ENCODE data around the gene GIMAP8. TPM values are rescaled to one million over a fixed set of nuclear protein-coding genes. Genes with fewer than 3 reads are reported as not detected.
A peak's percentile ranks its signal among the peaks of the same experiment; 100 is the strongest.

Gene GIMAP8
- total RNA-seq (2021; ENCODE audit: unreplicated experiment) (0.10 TPM), Bru-seq, nascent RNA (percentile 11 among the genes with signal in this experiment), BruChase-seq, experiment 1, labeled RNA remaining after a 2-hour chase (percentile 8 among the genes with signal in this experiment), BruChase-seq, experiment 2, labeled RNA remaining after a 6-hour chase (percentile 16 among the genes with signal in this experiment)
- polyA plus RNA-seq (2012; ENCODE audit: insufficient read length), result not detected
- long read RNA-seq, result 0 reads

DNA sequence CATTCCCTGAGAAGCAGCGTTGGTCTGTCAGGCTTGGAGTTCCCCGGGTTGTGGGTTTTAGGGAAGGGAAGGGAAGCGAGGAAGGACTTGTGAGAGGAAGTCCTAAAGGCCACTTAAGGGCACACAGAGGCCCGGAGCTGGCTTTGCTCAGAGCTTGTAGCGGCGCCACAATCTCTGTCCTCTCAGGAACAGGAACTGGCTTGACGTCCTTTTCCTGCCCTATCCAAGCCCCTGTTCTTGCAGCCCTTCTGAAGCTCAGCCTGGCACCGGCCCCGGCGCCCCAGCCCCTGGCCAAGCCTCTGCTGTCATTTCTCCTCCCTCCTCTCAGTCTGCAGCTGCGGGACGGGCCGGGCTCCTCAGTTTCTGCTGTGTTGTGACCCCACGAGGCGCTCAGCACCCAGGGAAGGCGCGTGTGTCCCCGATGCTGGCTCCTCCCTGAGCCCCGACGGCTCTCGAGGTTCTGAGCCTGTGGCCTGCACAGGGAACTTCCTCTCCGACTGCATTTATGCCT is at the start of gene GIMAP8:
GIMAP8 (plus strand) TSS at position 140 of the 511 bp plus-strand sequence. CDS start 16,069 bp downstream, outside the sequence.
- CTCF ChIA-PET, result no interaction called here
- TF ChIP-seq SIN3A (IDR thresholded peaks at IDR 0.05; ENCODE audit: borderline replicate concordance, insufficient read depth, low read depth, low read length) (no peak), TCF7L2 (IDR thresholded peaks at IDR 0.05; ENCODE audit: low read depth, low read length) (no peak), POLR2AphosphoS5 (IDR thresholded peaks at IDR 0.05; ENCODE audit: low read depth, low read length) (no peak)
- TF ChIP-seq, protein P1, sequence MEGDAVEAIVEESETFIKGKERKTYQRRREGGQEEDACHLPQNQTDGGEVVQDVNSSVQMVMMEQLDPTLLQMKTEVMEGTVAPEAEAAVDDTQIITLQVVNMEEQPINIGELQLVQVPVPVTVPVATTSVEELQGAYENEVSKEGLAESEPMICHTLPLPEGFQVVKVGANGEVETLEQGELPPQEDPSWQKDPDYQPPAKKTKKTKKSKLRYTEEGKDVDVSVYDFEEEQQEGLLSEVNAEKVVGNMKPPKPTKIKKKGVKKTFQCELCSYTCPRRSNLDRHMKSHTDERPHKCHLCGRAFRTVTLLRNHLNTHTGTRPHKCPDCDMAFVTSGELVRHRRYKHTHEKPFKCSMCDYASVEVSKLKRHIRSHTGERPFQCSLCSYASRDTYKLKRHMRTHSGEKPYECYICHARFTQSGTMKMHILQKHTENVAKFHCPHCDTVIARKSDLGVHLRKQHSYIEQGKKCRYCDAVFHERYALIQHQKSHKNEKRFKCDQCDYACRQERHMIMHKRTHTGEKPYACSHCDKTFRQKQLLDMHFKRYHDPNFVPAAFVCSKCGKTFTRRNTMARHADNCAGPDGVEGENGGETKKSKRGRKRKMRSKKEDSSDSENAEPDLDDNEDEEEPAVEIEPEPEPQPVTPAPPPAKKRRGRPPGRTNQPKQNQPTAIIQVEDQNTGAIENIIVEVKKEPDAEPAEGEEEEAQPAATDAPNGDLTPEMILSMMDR (IDR thresholded peaks at IDR 0.05), result no peak
- TF ChIP-seq, protein P2, sequence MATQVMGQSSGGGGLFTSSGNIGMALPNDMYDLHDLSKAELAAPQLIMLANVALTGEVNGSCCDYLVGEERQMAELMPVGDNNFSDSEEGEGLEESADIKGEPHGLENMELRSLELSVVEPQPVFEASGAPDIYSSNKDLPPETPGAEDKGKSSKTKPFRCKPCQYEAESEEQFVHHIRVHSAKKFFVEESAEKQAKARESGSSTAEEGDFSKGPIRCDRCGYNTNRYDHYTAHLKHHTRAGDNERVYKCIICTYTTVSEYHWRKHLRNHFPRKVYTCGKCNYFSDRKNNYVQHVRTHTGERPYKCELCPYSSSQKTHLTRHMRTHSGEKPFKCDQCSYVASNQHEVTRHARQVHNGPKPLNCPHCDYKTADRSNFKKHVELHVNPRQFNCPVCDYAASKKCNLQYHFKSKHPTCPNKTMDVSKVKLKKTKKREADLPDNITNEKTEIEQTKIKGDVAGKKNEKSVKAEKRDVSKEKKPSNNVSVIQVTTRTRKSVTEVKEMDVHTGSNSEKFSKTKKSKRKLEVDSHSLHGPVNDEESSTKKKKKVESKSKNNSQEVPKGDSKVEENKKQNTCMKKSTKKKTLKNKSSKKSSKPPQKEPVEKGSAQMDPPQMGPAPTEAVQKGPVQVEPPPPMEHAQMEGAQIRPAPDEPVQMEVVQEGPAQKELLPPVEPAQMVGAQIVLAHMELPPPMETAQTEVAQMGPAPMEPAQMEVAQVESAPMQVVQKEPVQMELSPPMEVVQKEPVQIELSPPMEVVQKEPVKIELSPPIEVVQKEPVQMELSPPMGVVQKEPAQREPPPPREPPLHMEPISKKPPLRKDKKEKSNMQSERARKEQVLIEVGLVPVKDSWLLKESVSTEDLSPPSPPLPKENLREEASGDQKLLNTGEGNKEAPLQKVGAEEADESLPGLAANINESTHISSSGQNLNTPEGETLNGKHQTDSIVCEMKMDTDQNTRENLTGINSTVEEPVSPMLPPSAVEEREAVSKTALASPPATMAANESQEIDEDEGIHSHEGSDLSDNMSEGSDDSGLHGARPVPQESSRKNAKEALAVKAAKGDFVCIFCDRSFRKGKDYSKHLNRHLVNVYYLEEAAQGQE (IDR thresholded peaks at IDR 0.05; ENCODE audit: insufficient read depth in 1 of 2, low read depth in 2 of 2, low read length in 1 of 2), result no peak
- POLR2A ChIA-PET, result no interaction called here
- in situ Hi-C loops (cut with HindIII; ENCODE audit: low pct_unique_long_range_greater_than_20kb, low sequenced_read_pairs), result no loop called here
- DNase-seq (ENCODE audit: low read depth, low spot score) (no peak), ATAC-seq (0 out of 2 replicates have a peak, but pooled peaks have one; percentile 12)
- no TSS peak for BruUV-seq (replicated peaks)
- Histone ChIP-seq H3K36me3 (ENCODE audit: control insufficient read depth, insufficient read depth, low read length) (no peaks in the 10 kb centered on the region), H3K27me3 (ENCODE audit: control insufficient read depth, insufficient read depth, low read length) (peaks cover 6% of the 10 kb centered on the region), H3K4me3 (ENCODE audit: low read depth in 2 of 2, low read length in 2 of 2) (no peak within 1 kb of the TSS), H3K4me1 (ENCODE audit: control insufficient read depth, insufficient read depth, low read length) (no peaks in the 10 kb centered on the region; the same call in 1 of the 2 replicates), H3K9me3 (ENCODE audit: control insufficient read depth, insufficient read depth, low read depth, low read length) (no peaks in the 10 kb centered on the region), H3K27ac (ENCODE audit: low read length) (no peak within 1 kb of the TSS)
- intact Hi-C loops (cut with micrococcal nuclease; ENCODE audit: unreplicated experiment), result no loop called here

DNA sequence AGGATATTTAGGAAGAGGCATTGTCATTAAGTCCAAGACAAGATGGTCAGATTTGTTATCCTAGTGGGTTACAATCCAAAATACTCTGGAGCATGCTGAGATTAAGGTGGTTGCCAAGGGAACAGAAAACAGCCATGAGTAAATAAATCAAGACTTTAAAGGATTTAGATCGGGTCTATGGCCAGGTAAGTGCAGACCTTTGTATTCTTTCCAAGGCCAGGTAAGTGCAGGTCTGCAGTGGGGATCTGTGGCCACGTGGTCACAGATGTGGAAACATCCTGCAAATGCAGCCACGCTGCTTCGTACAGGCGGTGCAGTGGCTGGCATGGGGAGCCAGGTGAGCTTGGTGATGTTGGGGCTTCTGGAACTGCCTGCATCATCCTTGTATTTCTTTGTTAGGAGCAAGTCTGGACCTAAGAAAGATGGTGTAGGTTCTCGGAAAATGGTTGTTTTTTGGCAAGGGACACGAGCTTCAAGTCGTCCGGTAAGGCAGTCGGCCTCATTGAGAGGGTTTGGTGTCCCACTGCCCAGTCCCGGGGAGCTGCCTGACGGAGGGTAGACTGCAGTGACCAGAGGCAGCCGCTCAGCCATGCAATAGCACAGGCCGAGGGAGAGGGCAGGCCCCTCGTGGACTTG is 49.5 kb upstream of the GIMAP8 start:
- CTCF ChIA-PET, result no interaction called here
- TF ChIP-seq, protein P2 (IDR thresholded peaks at IDR 0.05; ENCODE audit: insufficient read depth in 1 of 2, low read depth in 2 of 2, low read length in 1 of 2), result no peak
- TF ChIP-seq TCF7L2 (IDR thresholded peaks at IDR 0.05; ENCODE audit: low read depth, low read length) (no peak), SIN3A (IDR thresholded peaks at IDR 0.05; ENCODE audit: borderline replicate concordance, insufficient read depth, low read depth, low read length) (no peak), POLR2AphosphoS5 (IDR thresholded peaks at IDR 0.05; ENCODE audit: low read depth, low read length) (no peak)
- TF ChIP-seq, protein P1 (IDR thresholded peaks at IDR 0.05), result no peak
- H3K4me3 ChIP-seq (ENCODE audit: low read depth in 2 of 2, low read length in 2 of 2), result no peak overlapping the region
- peaks cover 51% of the 10 kb centered on the region for H3K4me1 ChIP-seq (ENCODE audit: control insufficient read depth, insufficient read depth, low read length)
- no peaks in the 10 kb centered on the region for H3K36me3 ChIP-seq (ENCODE audit: control insufficient read depth, insufficient read depth, low read length)
- no peaks in the 10 kb centered on the region for H3K27me3 ChIP-seq (ENCODE audit: control insufficient read depth, insufficient read depth, low read length)
- H3K9me3 ChIP-seq (ENCODE audit: control insufficient read depth, insufficient read depth, low read depth, low read length), result no peaks in the 10 kb centered on the region
- peak overlapping the region; percentile 31 for H3K27ac ChIP-seq (ENCODE audit: low read length)
- no TSS peak for BruUV-seq (replicated peaks)
- POLR2A ChIA-PET, result no interaction called here
- DNase-seq (ENCODE audit: low read depth, low spot score) (no peak), ATAC-seq (no peak)
- intact Hi-C loops (cut with micrococcal nuclease; ENCODE audit: unreplicated experiment), result no loop called here
- in situ Hi-C loops (cut with HindIII; ENCODE audit: low pct_unique_long_range_greater_than_20kb, low sequenced_read_pairs), result no loop called here
